Tongue (tissue), 2 donors: ENCODE measurements around the gene DNAH9. TPM values are rescaled to one million over a fixed set of nuclear protein-coding genes. Genes with fewer than 3 reads are reported as not detected.

Source experiments
- DNase-seq: peaks from one replicate; pipeline ENCODE4 v3.0.0-alpha.2; 2015
- total RNA-seq: library from RNA; depleted of rRNA; stranded (reverse); fragments of >200 nt; gene quantifications from one replicate; pipeline ENCODE4 v1.2.3, GENCODE V29; 2014

The DNAH9 gene
- total RNA-seq, 1 donor from 2014 or later: 1.3 TPM

- DNase-seq: no peak
Measured at GRCh38 chr17:11757815-11758214, 159.5 kb downstream of the DNAH9 start.

GRCh38 chr17:11768106-11768505 is 169.8 kb downstream of the DNAH9 start:
- DNase-seq: no peak

- DNase-seq: no peak
Measured at GRCh38 chr17:11768981-11769380, 170.7 kb downstream of the DNAH9 start.

GRCh38 chr17:11772031-11772430 is 173.8 kb downstream of the DNAH9 start:
- DNase-seq: no peak

- DNase-seq: no peak
Measured at GRCh38 chr17:11779892-11780291, 181.6 kb downstream of the DNAH9 start.

- DNase-seq: no peak
Measured at GRCh38 chr17:11780621-11781020, 182.4 kb downstream of the DNAH9 start.

GRCh38 chr17:11786711-11787438 is 188.6 kb downstream of the DNAH9 start:
- peak; percentile 12 for DNase-seq

- DNase-seq: no peak
Measured at GRCh38 chr17:11795906-11796305, 197.6 kb downstream of the DNAH9 start.

- no peak for DNase-seq
Measured at GRCh38 chr17:11797803-11798202, 199.5 kb downstream of the DNAH9 start.

- no peak for DNase-seq
Measured at GRCh38 chr17:11803231-11803969, 205.1 kb downstream of the DNAH9 start.

GRCh38 chr17:11805138-11805537 is 206.9 kb downstream of the DNAH9 start:
- DNase-seq: no peak

- no peak for DNase-seq
Measured at GRCh38 chr17:11805952-11806351, 207.7 kb downstream of the DNAH9 start.

GRCh38 chr17:11807606-11808005 is 209.3 kb downstream of the DNAH9 start:
- no peak for DNase-seq

- DNase-seq: no peak
Measured at GRCh38 chr17:11813278-11813677, 215.0 kb downstream of the DNAH9 start.

GRCh38 chr17:11813871-11814270 is 215.6 kb downstream of the DNAH9 start:
- DNase-seq: no peak

- no peak for DNase-seq
Measured at GRCh38 chr17:11814655-11815262, 216.5 kb downstream of the DNAH9 start.

GRCh38 chr17:11816409-11816808 is 218.1 kb downstream of the DNAH9 start:
- DNase-seq: no peak

- peak; percentile 80 for DNase-seq
Measured at GRCh38 chr17:11823862-11824261, 225.6 kb downstream of the DNAH9 start.

GRCh38 chr17:11825572-11826209 is 227.4 kb downstream of the DNAH9 start:
- peak; percentile 16 for DNase-seq

- no peak for DNase-seq
Measured at GRCh38 chr17:11832401-11833137, 234.3 kb downstream of the DNAH9 start.

GRCh38 chr17:11836508-11836907 is 238.2 kb downstream of the DNAH9 start:
- no peak for DNase-seq

GRCh38 chr17:11840052-11840451 is 241.8 kb downstream of the DNAH9 start:
- DNase-seq: no peak
